ENCODE data around the gene AKAP9. TPM values are rescaled to one million over a fixed set of nuclear protein-coding genes. Genes with fewer than 3 reads are reported as not detected.

Gene AKAP9
- polyA plus RNA-seq, 1 donor (not counting 4 experiments of a cell fraction or from before 2014, with no cell fraction given) = 19.0 TPM

DNA sequence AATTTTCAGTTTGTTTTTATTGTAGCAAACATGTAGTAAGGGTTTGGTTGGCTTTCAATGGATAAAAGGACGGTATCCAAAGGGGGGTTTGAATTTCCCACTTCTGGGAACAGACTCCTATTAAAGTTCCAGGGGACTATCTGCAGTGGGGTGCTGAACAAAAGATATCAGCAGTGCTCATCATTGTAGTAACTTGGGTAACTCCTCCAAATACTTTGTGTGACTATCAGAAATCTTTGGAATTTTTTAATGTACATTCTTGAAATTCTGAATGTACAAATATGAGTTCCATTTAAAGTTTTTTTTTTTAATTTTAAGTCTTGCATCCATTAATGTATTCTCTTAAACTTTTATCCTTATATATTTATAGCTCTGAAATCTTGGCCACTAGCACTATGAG is 151.5 kb downstream of the AKAP9 start:
- Histone ChIP-seq H3K4me2 (ENCODE audit: control insufficient read depth, extremely low read depth, insufficient read depth, low read depth, low read length) (no peak overlapping the region), H2AFZ (ENCODE audit: control insufficient read depth, low read length) (no peak overlapping the region), H3K9me3 (ENCODE audit: control insufficient read depth, low read depth, low read length) (no peaks in the 10 kb centered on the region), H3K9me1 (ENCODE audit: control insufficient read depth, extremely low read depth, insufficient read depth, low read length) (no peaks in the 10 kb centered on the region), H3K9ac (ENCODE audit: control insufficient read depth, extremely low read depth, insufficient read depth, low read length) (no peak overlapping the region), H3K36me3 (ENCODE audit: control insufficient read depth in 2 of 2, extremely low read depth in 1 of 2, insufficient read depth in 2 of 2, low read length in 2 of 2) (peaks cover 8 to 9% of the 10 kb centered on the region in 2 experiments), H3K27me3 (ENCODE audit: control insufficient read depth, extremely low read depth, insufficient read depth, low read length) (no peaks in the 10 kb centered on the region), H3K27ac (ENCODE audit: control insufficient read depth, insufficient read depth, low read length) (no peak overlapping the region), H4K20me1 (ENCODE audit: control insufficient read depth, extremely low read depth, insufficient read depth, low read length) (no peaks in the 10 kb centered on the region), H3K79me2 (ENCODE audit: control insufficient read depth, insufficient read depth, low read length) (no peaks in the 10 kb centered on the region), H3K4me1 (ENCODE audit: control insufficient read depth, extremely low read depth, insufficient read depth, low read length) (no peaks in the 10 kb centered on the region), H3K4me3 (ENCODE audit: control insufficient read depth in 2 of 3, extremely low read depth in 1 of 3, insufficient read depth in 2 of 3, low read depth in 1 of 3, low read length in 3 of 3) (no peak overlapping the region)
- FAIRE-seq = no peak
- no peak for TF ChIP-seq EZH2 (IDR thresholded peaks at IDR 0.05; ENCODE audit: low read length)
- TF ChIP-seq, protein P1, sequence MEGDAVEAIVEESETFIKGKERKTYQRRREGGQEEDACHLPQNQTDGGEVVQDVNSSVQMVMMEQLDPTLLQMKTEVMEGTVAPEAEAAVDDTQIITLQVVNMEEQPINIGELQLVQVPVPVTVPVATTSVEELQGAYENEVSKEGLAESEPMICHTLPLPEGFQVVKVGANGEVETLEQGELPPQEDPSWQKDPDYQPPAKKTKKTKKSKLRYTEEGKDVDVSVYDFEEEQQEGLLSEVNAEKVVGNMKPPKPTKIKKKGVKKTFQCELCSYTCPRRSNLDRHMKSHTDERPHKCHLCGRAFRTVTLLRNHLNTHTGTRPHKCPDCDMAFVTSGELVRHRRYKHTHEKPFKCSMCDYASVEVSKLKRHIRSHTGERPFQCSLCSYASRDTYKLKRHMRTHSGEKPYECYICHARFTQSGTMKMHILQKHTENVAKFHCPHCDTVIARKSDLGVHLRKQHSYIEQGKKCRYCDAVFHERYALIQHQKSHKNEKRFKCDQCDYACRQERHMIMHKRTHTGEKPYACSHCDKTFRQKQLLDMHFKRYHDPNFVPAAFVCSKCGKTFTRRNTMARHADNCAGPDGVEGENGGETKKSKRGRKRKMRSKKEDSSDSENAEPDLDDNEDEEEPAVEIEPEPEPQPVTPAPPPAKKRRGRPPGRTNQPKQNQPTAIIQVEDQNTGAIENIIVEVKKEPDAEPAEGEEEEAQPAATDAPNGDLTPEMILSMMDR (optimal IDR thresholded peaks at IDR 0.05 in 1 of 3, IDR thresholded peaks at IDR 0.05 in 1 of 3, conservative IDR thresholded peaks at IDR 0.05 in 1 of 3; ENCODE audit: extremely low read depth in 1 of 3, insufficient read depth in 2 of 3, low read length in 3 of 3) = no peak
- no peak for DNase-seq (ENCODE audit: low read depth, low spot score)
- dilution Hi-C loops (cut with MboI; ENCODE audit: extremely low pct_ligation_motif_present, low sequenced_read_pairs) = no loop called here

GRCh38 chr7:92095380-92095779 is 154.7 kb downstream of the AKAP9 start:
- H3K27me3 ChIP-seq (ENCODE audit: control insufficient read depth, extremely low read depth, insufficient read depth, low read length) = no peaks in the 10 kb centered on the region
- H3K27ac ChIP-seq (ENCODE audit: control insufficient read depth, insufficient read depth, low read length) = no peak overlapping the region
- no peaks in the 10 kb centered on the region for H3K4me1 ChIP-seq (ENCODE audit: control insufficient read depth, extremely low read depth, insufficient read depth, low read length)
- DNase-seq (ENCODE audit: low read depth, low spot score) (no peak), FAIRE-seq (no peak)
- H2AFZ ChIP-seq (ENCODE audit: control insufficient read depth, low read length) = no peak overlapping the region
- H3K4me2 ChIP-seq (ENCODE audit: control insufficient read depth, extremely low read depth, insufficient read depth, low read depth, low read length) = no peak overlapping the region
- H3K9me1 ChIP-seq (ENCODE audit: control insufficient read depth, extremely low read depth, insufficient read depth, low read length) = no peaks in the 10 kb centered on the region
- no peaks in the 10 kb centered on the region for H3K9me3 ChIP-seq (ENCODE audit: control insufficient read depth, low read depth, low read length)
- peaks cover 9 to 17% of the 10 kb centered on the region in 2 experiments for H3K36me3 ChIP-seq (ENCODE audit: control insufficient read depth in 2 of 2, extremely low read depth in 1 of 2, insufficient read depth in 2 of 2, low read length in 2 of 2)
- TF ChIP-seq, protein P1 (optimal IDR thresholded peaks at IDR 0.05 in 1 of 3, IDR thresholded peaks at IDR 0.05 in 1 of 3, conservative IDR thresholded peaks at IDR 0.05 in 1 of 3; ENCODE audit: extremely low read depth in 1 of 3, insufficient read depth in 2 of 3, low read length in 3 of 3) = no peak
- TF ChIP-seq EZH2 (IDR thresholded peaks at IDR 0.05; ENCODE audit: low read length) = no peak
- H4K20me1 ChIP-seq (ENCODE audit: control insufficient read depth, extremely low read depth, insufficient read depth, low read length) = no peaks in the 10 kb centered on the region
- no peaks in the 10 kb centered on the region for H3K79me2 ChIP-seq (ENCODE audit: control insufficient read depth, insufficient read depth, low read length)
- H3K4me3 ChIP-seq (ENCODE audit: control insufficient read depth in 2 of 3, extremely low read depth in 1 of 3, insufficient read depth in 2 of 3, low read depth in 1 of 3, low read length in 3 of 3) = no peak overlapping the region
- dilution Hi-C loops (cut with MboI; ENCODE audit: extremely low pct_ligation_motif_present, low sequenced_read_pairs) = no loop called here
- H3K9ac ChIP-seq (ENCODE audit: control insufficient read depth, extremely low read depth, insufficient read depth, low read length) = no peak overlapping the region
